ENCODE measurements around the gene CCR2. TPM values are rescaled to one million over a fixed set of nuclear protein-coding genes. Genes with fewer than 3 reads are reported as not detected.

The CCR2 gene
- total RNA-seq, 1 experiment from 2014 or later: not detected

DNA sequence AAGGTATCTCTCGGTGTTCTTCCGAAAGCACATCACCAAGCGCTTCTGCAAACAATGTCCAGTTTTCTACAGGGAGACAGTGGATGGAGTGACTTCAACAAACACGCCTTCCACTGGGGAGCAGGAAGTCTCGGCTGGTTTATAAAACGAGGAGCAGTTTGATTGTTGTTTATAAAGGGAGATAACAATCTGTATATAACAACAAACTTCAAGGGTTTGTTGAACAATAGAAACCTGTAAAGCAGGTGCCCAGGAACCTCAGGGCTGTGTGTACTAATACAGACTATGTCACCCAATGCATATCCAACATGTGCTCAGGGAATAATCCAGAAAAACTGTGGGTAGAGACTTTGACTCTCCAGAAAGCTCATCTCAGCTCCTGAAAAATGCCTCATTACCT lies 4.6 kb downstream of the CCR2 start:
- intact Hi-C loops (cut with micrococcal nuclease; ENCODE audit: unreplicated experiment): no loop called here
- H3K27me3 Mint-ChIP-seq (ENCODE audit: unreplicated experiment): peaks cover 67% of the 10 kb centered on the region
- H3K9me3 Mint-ChIP-seq (ENCODE audit: low read depth, unreplicated experiment): no peaks in the 10 kb centered on the region
- CTCF ChIA-PET: no interaction called here
- H3K4me3 Mint-ChIP-seq (ENCODE audit: low read depth, unreplicated experiment): no peak overlapping the region
- TF ChIP-seq, protein P1, sequence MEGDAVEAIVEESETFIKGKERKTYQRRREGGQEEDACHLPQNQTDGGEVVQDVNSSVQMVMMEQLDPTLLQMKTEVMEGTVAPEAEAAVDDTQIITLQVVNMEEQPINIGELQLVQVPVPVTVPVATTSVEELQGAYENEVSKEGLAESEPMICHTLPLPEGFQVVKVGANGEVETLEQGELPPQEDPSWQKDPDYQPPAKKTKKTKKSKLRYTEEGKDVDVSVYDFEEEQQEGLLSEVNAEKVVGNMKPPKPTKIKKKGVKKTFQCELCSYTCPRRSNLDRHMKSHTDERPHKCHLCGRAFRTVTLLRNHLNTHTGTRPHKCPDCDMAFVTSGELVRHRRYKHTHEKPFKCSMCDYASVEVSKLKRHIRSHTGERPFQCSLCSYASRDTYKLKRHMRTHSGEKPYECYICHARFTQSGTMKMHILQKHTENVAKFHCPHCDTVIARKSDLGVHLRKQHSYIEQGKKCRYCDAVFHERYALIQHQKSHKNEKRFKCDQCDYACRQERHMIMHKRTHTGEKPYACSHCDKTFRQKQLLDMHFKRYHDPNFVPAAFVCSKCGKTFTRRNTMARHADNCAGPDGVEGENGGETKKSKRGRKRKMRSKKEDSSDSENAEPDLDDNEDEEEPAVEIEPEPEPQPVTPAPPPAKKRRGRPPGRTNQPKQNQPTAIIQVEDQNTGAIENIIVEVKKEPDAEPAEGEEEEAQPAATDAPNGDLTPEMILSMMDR (IDR thresholded peaks at IDR 0.05; ENCODE audit: unreplicated experiment): no peak
- H3K27ac Mint-ChIP-seq (ENCODE audit: unreplicated experiment): no peak overlapping the region
- BruUV-seq (replicated peaks): no TSS peak
- no peaks in the 10 kb centered on the region for H3K4me1 Mint-ChIP-seq (ENCODE audit: low read depth, unreplicated experiment)
- no peaks in the 10 kb centered on the region for H3K36me3 Mint-ChIP-seq (ENCODE audit: insufficient read depth, unreplicated experiment)
- no peak for DNase-seq

DNA sequence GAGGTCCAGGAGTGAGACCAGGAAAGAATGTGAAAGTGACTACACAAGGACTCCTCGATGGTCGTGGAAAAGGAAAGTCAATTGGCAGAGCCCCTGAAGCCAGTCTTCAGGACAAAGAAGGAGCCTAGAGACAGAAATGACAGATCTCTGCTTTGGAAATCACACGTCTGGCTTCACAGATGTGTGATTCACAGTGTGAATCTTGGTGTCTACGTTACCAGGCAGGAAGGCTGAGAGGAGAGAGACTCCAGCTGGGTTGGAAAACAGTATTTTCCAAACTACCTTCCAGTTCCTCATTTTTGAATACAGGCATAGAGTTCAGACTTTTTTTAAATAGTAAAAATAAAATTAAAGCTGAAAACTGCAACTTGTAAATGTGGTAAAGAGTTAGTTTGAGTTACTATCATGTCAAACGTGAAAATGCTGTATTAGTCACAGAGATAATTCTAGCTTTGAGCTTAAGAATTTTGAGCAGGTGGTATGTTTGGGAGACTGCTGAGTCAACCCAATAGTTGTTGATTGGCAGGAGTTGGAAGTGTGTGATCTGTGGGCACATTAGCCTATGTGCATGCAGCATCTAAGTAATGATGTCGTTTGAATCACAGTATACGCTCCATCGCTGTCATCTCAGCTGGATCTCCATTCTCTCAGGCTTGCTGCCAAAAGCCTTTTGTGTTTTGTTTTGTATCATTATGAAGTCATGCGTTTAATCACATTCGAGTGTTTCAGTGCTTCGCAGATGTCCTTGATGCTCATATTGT lies 6.0 kb downstream of the CCR2 start:
- Mint-ChIP-seq H3K27me3 (ENCODE audit: unreplicated experiment) (peaks cover 62% of the 10 kb centered on the region), H3K27ac (ENCODE audit: unreplicated experiment) (no peak overlapping the region), H3K4me1 (ENCODE audit: low read depth, unreplicated experiment) (no peaks in the 10 kb centered on the region), H3K36me3 (ENCODE audit: insufficient read depth, unreplicated experiment) (no peaks in the 10 kb centered on the region), H3K9me3 (ENCODE audit: low read depth, unreplicated experiment) (no peaks in the 10 kb centered on the region), H3K4me3 (ENCODE audit: low read depth, unreplicated experiment) (no peak overlapping the region)
- TF ChIP-seq, protein P1 (IDR thresholded peaks at IDR 0.05; ENCODE audit: unreplicated experiment): no peak
- CTCF ChIA-PET: interaction anchor here (1.3 kb wide), 1 partner anchor 9 kb away, joined by 5 read pairs; no protein-coding TSS in a partner anchor
- DNase-seq: no peak
- intact Hi-C loops (cut with micrococcal nuclease; ENCODE audit: unreplicated experiment): no loop called here
- BruUV-seq (replicated peaks): no TSS peak

DNA sequence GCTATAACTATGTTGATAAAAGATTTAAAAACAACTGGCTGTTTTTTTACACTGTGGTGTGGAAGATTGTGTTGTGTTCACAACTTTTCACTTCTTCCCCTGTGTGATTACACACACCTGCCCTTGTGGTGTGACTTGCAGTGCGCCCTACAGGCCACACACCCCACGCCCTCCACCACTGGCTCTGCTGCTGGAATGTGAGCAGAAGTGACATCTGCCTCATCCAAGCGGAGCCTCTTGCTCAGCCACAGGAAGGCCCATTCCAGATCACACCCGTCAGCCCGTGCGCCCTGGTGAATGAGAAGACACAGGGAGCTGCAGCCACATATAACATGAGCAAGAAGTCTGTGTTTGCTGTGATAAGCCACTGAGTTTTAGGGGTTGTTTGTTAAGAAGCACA lies 7.0 kb downstream of the CCR2 start:
- Mint-ChIP-seq H3K27me3 (ENCODE audit: unreplicated experiment) (peaks cover 60% of the 10 kb centered on the region), H3K27ac (ENCODE audit: unreplicated experiment) (no peak overlapping the region), H3K4me3 (ENCODE audit: low read depth, unreplicated experiment) (no peak overlapping the region), H3K9me3 (ENCODE audit: low read depth, unreplicated experiment) (no peaks in the 10 kb centered on the region), H3K4me1 (ENCODE audit: low read depth, unreplicated experiment) (no peaks in the 10 kb centered on the region), H3K36me3 (ENCODE audit: insufficient read depth, unreplicated experiment) (no peaks in the 10 kb centered on the region)
- no peak for DNase-seq
- no TSS peak for BruUV-seq (replicated peaks)
- TF ChIP-seq, protein P1 (IDR thresholded peaks at IDR 0.05; ENCODE audit: unreplicated experiment): no peak
- intact Hi-C loops (cut with micrococcal nuclease; ENCODE audit: unreplicated experiment): no loop called here
- CTCF ChIA-PET: interaction anchor here (1.2 kb wide), 1 partner anchor 26 kb away, joined by 3 read pairs; no protein-coding TSS in a partner anchor

DNA sequence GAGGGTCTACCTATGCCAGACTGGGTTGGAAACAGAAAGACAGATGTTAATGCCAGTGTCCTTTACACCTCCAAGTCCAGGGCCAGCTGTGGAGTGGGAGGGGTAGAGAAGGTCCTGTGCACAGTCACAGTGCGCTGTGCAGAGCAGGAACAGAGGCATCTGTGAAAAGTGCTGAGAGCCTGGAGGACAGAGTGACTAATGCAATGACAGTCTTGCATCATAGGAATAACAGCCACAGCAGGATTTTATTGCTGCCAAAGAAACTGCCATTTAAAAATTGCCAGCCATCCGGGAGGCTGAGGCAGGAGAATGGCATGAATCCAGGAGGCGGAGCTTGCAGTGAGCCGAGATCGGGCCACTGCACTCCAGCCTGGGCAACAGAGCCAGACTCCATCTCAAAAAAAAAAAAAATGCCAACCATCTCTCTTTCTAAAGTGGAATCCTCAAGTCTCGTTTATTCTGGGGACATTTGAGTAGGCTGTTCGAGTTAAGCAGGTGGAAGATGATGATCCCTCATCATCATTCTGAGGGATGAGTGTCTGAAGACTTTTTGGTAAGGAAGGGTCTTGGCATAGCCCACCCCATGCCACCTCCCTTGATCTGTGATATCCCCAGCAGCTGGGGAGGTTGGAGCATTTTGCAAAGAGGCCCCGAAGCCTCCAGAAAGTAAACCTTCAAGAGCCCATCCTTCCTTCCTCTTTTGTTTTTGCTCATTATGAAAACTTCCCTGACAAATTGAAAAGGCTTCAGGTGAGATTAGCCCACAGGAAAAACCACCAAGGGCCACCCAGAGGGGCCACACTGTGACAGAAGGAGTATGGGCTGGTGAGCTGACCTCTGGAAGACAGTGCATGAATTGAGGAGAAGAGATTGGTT lies 7.7 kb downstream of the CCR2 start:
- no peak overlapping the region for H3K4me3 Mint-ChIP-seq (ENCODE audit: low read depth, unreplicated experiment)
- intact Hi-C loops (cut with micrococcal nuclease; ENCODE audit: unreplicated experiment): no loop called here
- no peaks in the 10 kb centered on the region for H3K9me3 Mint-ChIP-seq (ENCODE audit: low read depth, unreplicated experiment)
- TF ChIP-seq, protein P1 (IDR thresholded peaks at IDR 0.05; ENCODE audit: unreplicated experiment): no peak
- BruUV-seq (replicated peaks): no TSS peak
- H3K36me3 Mint-ChIP-seq (ENCODE audit: insufficient read depth, unreplicated experiment): no peaks in the 10 kb centered on the region
- DNase-seq: no peak
- CTCF ChIA-PET: interaction anchor here (1.2 kb wide), 1 partner anchor 26 kb away, joined by 3 read pairs; no protein-coding TSS in a partner anchor
- no peak overlapping the region for H3K27ac Mint-ChIP-seq (ENCODE audit: unreplicated experiment)
- H3K4me1 Mint-ChIP-seq (ENCODE audit: low read depth, unreplicated experiment): no peaks in the 10 kb centered on the region
- peaks cover 60% of the 10 kb centered on the region for H3K27me3 Mint-ChIP-seq (ENCODE audit: unreplicated experiment)

Data from Calu3 (cell line).